Suprapubic skin (tissue), 4 donors: ENCODE results near the gene GANC. TPM values are rescaled to one million over a fixed set of nuclear protein-coding genes. Genes with fewer than 3 reads are reported as not detected.

ENCODE experiments used
- DNase-seq, 2 donors: peaks; one replicate each; pipeline ENCODE4 v3.0.0-alpha.2; 2019; ENCODE audit warnings: low spot score in 2 of 2
- H3K27ac ChIP-seq: fragments of 200-600 bp; sonication (generic); one replicate; pipeline ENCODE4 v1.5.1; 2019
- H3K27me3 ChIP-seq: fragments of 200-600 bp; sonication (generic); one replicate; pipeline ENCODE4 v1.5.1; 2019
- H3K36me3 ChIP-seq: fragments of 200-600 bp; sonication (generic); one replicate; pipeline ENCODE4 v1.5.1; 2019
- H3K4me1 ChIP-seq: fragments of 200-600 bp; sonication (generic); one replicate; pipeline ENCODE4 v1.5.1; 2019
- H3K4me3 ChIP-seq: fragments of 200-600 bp; sonication (generic); one replicate; pipeline ENCODE4 v1.5.1; 2019; ENCODE audit warnings: mild to moderate bottlenecking
- H3K9me3 ChIP-seq: fragments of 200-600 bp; sonication (generic); one replicate; pipeline ENCODE4 v1.5.1; 2019
- EP300 ChIP-seq: sonication (generic); formaldehyde crosslinking; IDR thresholded peaks from one replicate; pipeline ENCODE4 v1.6.1; 2017; ENCODE audit warnings: antibody characterized with exemption
- POLR2A ChIP-seq, 2 donors: fragments of 450-650 bp; IDR thresholded peaks; one replicate each; pipeline ENCODE4 v1.6.1; 2017; ENCODE audit warnings: antibody characterized with exemption in 2 of 2, mild to moderate bottlenecking in 2 of 2, moderate library complexity in 2 of 2
- POLR2AphosphoS5 ChIP-seq, 3 donors: sonication (generic); formaldehyde crosslinking; IDR thresholded peaks; one replicate each; pipeline ENCODE4 v1.6.1; 2017; ENCODE audit warnings: antibody characterized with exemption in 3 of 3
- WGBS: methylation state at CpG from one replicate; pipeline ENCODE4 v1.1.5; 2018; 5-methylcytosine and 5-hydroxymethylcytosine counted together
- total RNA-seq, 4 donors: library from RNA; depleted of rRNA; stranded (reverse); fragments of >200 nt; gene quantifications; one replicate each; pipeline ENCODE4 v1.1.0, GENCODE V29; 2016
- TF ChIP-seq, protein P1 (sequence below), 2 donors: fragments of 200-600 bp in 1 of 2; fragments of 450-650 bp in 1 of 2; sonication (generic) in 1 of 2; IDR thresholded peaks; one replicate each; pipeline ENCODE4 v1.5.1; 2016 to 2019; ENCODE audit warnings: antibody characterized with exemption in 2 of 2, mild to moderate bottlenecking in 1 of 2, moderate library complexity in 1 of 2

GANC gene
- total RNA-seq, 4 donors from 2014 or later: 23.0 to 47.7 (median 30.4) TPM

DNA sequence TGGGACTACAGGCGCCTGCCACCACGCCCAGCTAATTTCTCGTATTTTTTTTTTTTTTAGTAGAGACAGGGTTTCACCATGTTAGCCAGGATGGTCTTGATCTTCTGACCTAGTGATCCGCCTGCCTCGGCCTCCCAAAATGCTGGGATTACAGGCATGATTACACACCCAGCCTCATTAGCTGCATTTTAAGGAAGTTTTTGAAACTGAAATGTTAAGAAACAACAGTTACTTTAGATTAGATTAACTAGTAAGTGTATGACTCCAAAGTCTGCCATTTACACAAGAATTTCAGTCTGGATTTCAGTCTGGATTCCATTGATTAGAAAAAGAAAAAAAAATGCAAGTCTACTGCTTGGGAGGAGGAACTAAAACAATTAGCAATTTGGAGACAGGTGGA is 40.4 kb upstream of the GANC start:
- H3K4me3 ChIP-seq: no peak overlapping the region
- H3K4me1 ChIP-seq: no peaks in the 10 kb centered on the region
- H3K27me3 ChIP-seq: no peaks in the 10 kb centered on the region
- H3K9me3 ChIP-seq: no peaks in the 10 kb centered on the region
- no peak for TF ChIP-seq EP300
- TF ChIP-seq POLR2A (IDR thresholded peaks at IDR 0.05): no peak
- TF ChIP-seq, protein P1, sequence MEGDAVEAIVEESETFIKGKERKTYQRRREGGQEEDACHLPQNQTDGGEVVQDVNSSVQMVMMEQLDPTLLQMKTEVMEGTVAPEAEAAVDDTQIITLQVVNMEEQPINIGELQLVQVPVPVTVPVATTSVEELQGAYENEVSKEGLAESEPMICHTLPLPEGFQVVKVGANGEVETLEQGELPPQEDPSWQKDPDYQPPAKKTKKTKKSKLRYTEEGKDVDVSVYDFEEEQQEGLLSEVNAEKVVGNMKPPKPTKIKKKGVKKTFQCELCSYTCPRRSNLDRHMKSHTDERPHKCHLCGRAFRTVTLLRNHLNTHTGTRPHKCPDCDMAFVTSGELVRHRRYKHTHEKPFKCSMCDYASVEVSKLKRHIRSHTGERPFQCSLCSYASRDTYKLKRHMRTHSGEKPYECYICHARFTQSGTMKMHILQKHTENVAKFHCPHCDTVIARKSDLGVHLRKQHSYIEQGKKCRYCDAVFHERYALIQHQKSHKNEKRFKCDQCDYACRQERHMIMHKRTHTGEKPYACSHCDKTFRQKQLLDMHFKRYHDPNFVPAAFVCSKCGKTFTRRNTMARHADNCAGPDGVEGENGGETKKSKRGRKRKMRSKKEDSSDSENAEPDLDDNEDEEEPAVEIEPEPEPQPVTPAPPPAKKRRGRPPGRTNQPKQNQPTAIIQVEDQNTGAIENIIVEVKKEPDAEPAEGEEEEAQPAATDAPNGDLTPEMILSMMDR (IDR thresholded peaks at IDR 0.05): no peak
- no peak for TF ChIP-seq POLR2AphosphoS5 (IDR thresholded peaks at IDR 0.05)
- 80% methylated on average over 5 of the region's 5 CpGs for WGBS
- H3K27ac ChIP-seq: no peak overlapping the region
- no peak for DNase-seq
- peaks cover 85% of the 10 kb centered on the region for H3K36me3 ChIP-seq

DNA sequence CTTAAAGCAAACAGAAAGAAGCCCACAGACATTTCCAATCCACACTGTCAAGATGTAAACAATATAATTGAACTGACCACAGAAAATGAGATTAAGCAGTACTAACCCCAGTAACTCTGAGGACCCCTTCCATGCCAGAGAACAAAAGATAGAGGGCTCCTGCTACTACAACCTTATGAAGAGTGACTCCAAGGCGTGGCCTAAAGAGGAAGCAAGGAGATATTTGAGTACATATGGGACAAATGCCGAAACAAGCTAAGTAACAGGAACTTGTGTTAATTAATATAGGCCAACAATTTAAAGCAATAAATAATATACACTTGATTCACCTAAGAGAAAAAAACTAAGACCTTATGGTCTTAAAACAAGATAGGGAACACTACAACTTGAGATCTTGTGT is 39.9 kb upstream of the GANC start:
- Histone ChIP-seq H3K4me1 (no peaks in the 10 kb centered on the region), H3K27me3 (no peaks in the 10 kb centered on the region), H3K4me3 (no peak overlapping the region), H3K27ac (no peak overlapping the region), H3K36me3 (peaks cover 85% of the 10 kb centered on the region), H3K9me3 (no peaks in the 10 kb centered on the region)
- WGBS: 71% methylated on average over 2 of the region's 2 CpGs
- TF ChIP-seq POLR2AphosphoS5 (IDR thresholded peaks at IDR 0.05): no peak
- no peak for TF ChIP-seq EP300
- no peak for DNase-seq

DNA sequence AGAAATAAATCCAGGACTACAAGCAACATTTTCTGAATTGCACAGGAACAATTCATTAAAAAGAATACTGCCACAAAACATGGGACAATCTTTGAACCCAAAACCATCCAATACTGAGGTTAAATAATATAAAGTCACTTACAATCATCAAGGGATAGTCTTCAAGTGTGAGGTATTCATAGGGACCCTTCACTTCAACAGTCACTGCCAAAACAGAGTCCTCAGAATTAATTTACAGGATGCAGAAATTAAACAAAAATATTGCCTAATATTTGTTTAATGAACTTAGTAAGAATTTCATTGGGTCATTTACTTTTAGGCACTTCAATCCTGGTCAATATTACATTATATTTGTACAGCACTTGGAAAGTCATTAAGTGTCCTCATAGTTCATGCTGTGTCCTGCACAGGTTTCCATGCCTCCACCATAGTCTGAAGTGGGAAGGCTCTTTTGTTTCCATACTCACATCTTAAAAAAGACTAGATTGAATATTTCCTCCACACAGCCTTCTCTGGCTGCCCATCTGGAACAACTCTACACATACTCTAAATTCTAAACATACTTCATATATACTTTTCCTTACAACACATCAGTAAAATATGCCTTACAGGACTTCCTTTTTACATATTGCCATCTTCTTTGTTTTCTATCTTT is 33.3 kb upstream of the GANC start:
- no peaks in the 10 kb centered on the region for H3K27me3 ChIP-seq
- TF ChIP-seq, protein P1 (IDR thresholded peaks at IDR 0.05): no peak
- TF ChIP-seq POLR2A (IDR thresholded peaks at IDR 0.05): no peak
- no peak for TF ChIP-seq EP300
- no peak for TF ChIP-seq POLR2AphosphoS5 (IDR thresholded peaks at IDR 0.05)
- H3K36me3 ChIP-seq: peaks cover 56% of the 10 kb centered on the region
- no peaks in the 10 kb centered on the region for H3K9me3 ChIP-seq
- H3K4me3 ChIP-seq: no peak overlapping the region
- no peak overlapping the region for H3K27ac ChIP-seq
- DNase-seq: no peak
- no peaks in the 10 kb centered on the region for H3K4me1 ChIP-seq

DNA sequence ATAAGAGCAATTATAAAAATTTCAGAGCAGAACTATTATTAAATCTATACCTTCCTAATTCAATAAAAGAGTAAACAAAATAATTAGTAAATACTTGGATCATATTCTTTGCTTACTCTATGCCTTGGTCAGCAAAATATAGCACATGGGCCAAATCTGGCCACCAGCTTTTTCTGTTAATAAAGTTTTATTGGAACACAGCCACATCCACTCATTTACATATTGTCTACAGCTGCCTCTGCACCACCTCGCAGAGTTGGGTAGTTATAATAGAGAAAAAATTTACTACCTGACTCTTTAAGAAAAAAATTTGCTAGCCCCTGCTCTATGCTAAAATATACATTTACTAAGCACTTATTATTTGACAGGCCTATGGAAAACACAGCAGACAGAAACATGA is 32.2 kb upstream of the GANC start:
- 74% methylated on average over 1 of the region's 1 CpG for WGBS
- H3K27ac ChIP-seq: no peak overlapping the region
- no peak for TF ChIP-seq EP300
- no peak for TF ChIP-seq POLR2AphosphoS5 (IDR thresholded peaks at IDR 0.05)
- TF ChIP-seq, protein P1 (IDR thresholded peaks at IDR 0.05): no peak
- TF ChIP-seq POLR2A (IDR thresholded peaks at IDR 0.05): no peak
- H3K27me3 ChIP-seq: no peaks in the 10 kb centered on the region
- no peak overlapping the region for H3K4me3 ChIP-seq
- peaks cover 44% of the 10 kb centered on the region for H3K36me3 ChIP-seq
- no peaks in the 10 kb centered on the region for H3K9me3 ChIP-seq
- H3K4me1 ChIP-seq: no peaks in the 10 kb centered on the region
- DNase-seq: no peak

DNA sequence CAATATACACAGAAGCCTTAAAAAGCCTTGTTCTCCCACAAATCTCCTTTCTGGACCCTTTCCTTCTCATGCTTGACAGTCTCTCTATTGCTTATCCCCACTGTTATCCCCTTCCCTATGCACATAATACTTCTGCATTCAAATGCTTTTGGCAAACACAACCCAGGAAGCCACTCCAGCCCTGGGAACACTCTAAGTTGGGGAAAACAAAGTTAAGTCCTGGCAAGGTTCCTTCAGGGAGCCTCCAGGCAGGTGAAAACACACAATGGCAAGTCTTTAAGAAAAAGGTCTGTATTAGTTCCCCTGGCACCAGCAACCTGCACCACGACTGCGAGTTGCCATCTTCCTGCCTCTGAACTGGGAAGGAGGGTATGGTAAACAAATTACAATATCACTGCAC is 19.7 kb upstream of the GANC start:
- H3K36me3 ChIP-seq: peaks cover 56% of the 10 kb centered on the region
- TF ChIP-seq EP300 (no peak), POLR2AphosphoS5 (IDR thresholded peaks at IDR 0.05) (no peak), POLR2A (IDR thresholded peaks at IDR 0.05) (no peak)
- TF ChIP-seq, protein P1 (IDR thresholded peaks at IDR 0.05): no peak
- H3K9me3 ChIP-seq: no peaks in the 10 kb centered on the region
- WGBS: 67% methylated on average over 2 of the region's 2 CpGs
- no peaks in the 10 kb centered on the region for H3K4me1 ChIP-seq
- no peak overlapping the region for H3K4me3 ChIP-seq
- H3K27ac ChIP-seq: no peak overlapping the region
- DNase-seq: no peak
- H3K27me3 ChIP-seq: no peaks in the 10 kb centered on the region

DNA sequence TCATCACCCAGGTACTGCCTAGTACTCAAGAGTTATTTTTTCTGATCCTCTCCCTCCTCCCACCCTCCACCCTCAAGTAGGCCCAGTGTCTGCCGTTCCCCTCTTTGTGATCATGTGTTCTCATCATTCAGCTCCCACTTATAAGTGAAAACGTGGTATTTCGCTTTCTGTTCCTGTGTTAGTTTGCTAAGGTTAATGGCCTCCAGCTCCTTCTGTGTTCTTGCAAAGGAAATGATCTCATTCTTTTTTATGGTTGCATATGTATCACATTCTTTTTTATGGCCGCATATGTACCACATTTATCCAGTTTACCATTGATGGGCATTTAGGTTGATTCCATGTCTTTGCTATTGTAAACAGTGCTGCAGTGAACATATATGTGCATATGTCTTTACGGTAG is 8.2 kb upstream of the GANC start:
- no peak overlapping the region for H3K27ac ChIP-seq
- H3K4me3 ChIP-seq: no peak overlapping the region
- H3K9me3 ChIP-seq: no peaks in the 10 kb centered on the region
- H3K36me3 ChIP-seq: peaks cover 82% of the 10 kb centered on the region
- no peak for DNase-seq
- H3K27me3 ChIP-seq: no peaks in the 10 kb centered on the region
- no peaks in the 10 kb centered on the region for H3K4me1 ChIP-seq
- TF ChIP-seq EP300 (no peak), POLR2AphosphoS5 (IDR thresholded peaks at IDR 0.05) (no peak), POLR2A (IDR thresholded peaks at IDR 0.05) (no peak)
- TF ChIP-seq, protein P1 (IDR thresholded peaks at IDR 0.05): no peak
- WGBS: 76% methylated on average over 5 of the region's 5 CpGs
